Measurements from ENCODE around the gene CNOT1.

- TF ChIP-seq ZNF70 (CRISPR knock-in tag; IDR thresholded peaks at IDR 0.05) (no peak), ARNTL (CRISPR knock-in tag; IDR thresholded peaks at IDR 0.05; ENCODE audit: borderline replicate concordance, low read depth) (no peak), PATZ1 (CRISPR knock-in tag; IDR thresholded peaks at IDR 0.05; ENCODE audit: borderline replicate concordance) (no peak), CREB5 (CRISPR knock-in tag; IDR thresholded peaks at IDR 0.05; ENCODE audit: low read depth) (no peak)
Measured at GRCh38 chr16:58644108-58644507, 14.5 kb upstream of the CNOT1 start.
